ENCODE results near the gene FLVCR1.

Gene FLVCR1

DNA sequence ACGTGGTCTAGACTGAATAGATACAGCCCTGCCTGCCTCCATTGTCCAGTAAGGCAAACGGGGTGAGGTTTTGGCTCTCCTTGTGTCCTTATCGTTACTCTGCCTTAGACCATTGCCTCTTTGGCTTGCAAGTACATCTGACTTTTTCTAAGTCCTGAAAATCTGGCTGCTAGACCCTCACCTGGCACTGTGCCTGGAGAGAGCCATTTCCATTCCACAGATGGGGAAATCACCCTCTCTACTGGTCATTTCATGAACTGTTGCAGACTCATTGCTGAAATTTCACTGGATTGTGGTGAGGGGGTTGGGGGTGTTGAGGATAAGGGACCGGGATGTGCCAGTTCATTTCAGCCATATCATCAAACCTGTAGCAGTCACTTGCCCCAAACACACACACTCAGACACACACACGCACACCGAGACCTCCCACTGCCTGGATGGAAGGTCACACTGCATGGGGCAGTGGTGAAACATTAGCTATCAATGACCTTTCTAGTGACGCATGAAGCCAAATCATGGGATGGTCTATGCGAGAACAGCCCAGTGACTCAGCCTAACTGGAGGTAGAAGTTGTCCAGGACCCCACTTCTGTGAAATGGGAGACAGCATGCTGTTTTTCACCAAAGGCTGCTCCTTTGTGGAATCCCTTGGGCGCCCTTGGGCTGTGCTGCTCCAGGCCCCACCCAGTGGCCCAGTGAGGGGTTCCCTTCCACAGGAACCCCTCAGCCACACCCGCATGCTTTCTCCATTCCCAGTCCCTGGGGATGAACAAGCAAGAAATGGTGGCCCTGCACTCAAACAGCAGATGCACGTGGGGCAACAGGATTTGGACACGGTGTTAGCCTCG lies 57.4 kb downstream of the FLVCR1 start:
- DNase-seq (ENCODE audit: low read depth in 2 of 2, low spot score in 1 of 2), result no peak

GRCh38 chr1:212916481-212917133 lies 58.5 kb downstream of the FLVCR1 start:
- no peak for DNase-seq (ENCODE audit: low read depth in 2 of 2, low spot score in 1 of 2)

DNA sequence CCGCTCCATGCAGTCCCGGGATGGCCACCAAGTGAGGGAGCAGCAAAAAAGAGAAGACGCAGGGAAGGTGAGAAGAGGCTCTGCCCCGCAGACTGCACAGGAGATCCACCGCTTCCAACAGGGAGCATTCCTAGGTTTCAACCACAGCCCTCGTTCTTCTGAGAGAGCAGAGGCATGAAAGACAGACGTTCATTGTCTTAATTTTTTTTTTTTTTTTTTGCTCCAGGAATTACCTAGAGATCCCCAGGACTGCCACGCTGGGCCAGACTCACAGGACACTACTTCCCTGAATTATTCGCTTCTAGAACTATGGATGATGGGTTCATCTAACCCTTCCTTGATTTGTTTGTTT lies 59.0 kb downstream of the FLVCR1 start:
- no peak for DNase-seq (ENCODE audit: low read depth in 2 of 2, low spot score in 1 of 2)

DNA sequence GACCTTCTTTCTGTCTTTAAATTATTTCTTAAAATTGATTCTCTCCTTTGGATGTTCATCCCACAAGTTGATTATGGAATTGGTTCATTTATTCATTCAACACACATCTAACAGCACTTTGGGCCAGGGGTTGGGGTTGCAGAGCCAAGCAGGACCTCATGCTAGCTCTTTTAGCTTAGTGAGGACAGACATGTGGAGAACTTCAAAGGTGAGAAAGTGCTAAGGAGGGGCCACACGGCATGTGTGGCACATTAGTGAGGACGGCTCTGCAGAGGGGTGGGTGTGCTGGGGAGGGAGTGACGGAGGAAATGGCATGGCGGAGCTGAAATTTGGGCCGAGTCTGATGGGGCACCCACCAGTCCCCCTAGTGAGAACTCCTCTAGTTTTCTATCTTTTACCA lies 59.8 kb downstream of the FLVCR1 start:
- no peak for DNase-seq (ENCODE audit: low read depth in 2 of 2, low spot score in 1 of 2)

GRCh38 chr1:212918824-212919223 lies 60.7 kb downstream of the FLVCR1 start:
- no peak for DNase-seq (ENCODE audit: low read depth in 2 of 2, low spot score in 1 of 2)

GRCh38 chr1:212920246-212920645 lies 62.2 kb downstream of the FLVCR1 start:
- DNase-seq (ENCODE audit: low read depth in 2 of 2, low spot score in 1 of 2), result no peak

DNA sequence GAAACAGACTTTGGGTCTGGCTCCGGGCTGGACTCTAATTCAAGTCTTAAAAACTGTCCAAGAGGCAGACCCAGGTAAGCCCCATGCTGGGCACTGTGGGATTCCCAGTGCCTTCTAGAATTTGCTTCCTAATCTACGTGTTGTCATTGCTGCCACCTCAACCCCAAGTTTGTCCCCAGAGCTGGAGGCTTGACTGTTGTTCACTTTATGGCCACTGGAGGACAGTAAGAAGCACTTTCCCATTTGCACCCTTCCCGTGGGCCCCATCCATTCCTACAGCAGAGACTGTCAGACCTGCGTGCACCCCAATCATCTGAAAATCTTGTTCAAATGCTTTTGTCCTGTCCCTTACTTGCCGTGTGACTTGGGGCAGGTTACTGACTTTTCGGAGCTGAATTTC lies 62.8 kb downstream of the FLVCR1 start:
- DNase-seq (ENCODE audit: low read depth in 2 of 2, low spot score in 1 of 2), result no peak

DNA sequence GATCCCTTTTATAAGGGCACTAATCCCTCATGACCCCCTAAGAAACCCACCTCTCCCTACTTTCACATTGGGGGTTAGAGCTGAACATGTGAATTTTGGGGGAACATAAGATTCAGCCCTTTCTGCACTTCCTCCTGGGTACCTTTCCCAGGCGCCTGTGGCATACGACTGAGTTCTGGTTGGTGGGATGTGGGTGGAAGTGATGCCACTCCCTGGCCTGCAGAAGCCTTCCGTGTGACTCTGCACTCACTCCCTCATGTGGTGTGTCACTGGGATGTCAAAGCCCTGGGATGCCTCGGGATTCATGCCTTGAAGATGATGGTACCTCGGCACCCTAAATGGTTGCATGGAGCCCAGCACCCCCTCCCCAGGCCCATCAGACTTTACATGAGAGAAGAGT lies 63.9 kb downstream of the FLVCR1 start:
- DNase-seq (ENCODE audit: low read depth in 2 of 2, low spot score in 1 of 2), result no peak

- no peak for DNase-seq (ENCODE audit: low read depth in 2 of 2, low spot score in 1 of 2)
Measured at GRCh38 chr1:212926372-212926771, 68.3 kb downstream of the FLVCR1 start.

DNA sequence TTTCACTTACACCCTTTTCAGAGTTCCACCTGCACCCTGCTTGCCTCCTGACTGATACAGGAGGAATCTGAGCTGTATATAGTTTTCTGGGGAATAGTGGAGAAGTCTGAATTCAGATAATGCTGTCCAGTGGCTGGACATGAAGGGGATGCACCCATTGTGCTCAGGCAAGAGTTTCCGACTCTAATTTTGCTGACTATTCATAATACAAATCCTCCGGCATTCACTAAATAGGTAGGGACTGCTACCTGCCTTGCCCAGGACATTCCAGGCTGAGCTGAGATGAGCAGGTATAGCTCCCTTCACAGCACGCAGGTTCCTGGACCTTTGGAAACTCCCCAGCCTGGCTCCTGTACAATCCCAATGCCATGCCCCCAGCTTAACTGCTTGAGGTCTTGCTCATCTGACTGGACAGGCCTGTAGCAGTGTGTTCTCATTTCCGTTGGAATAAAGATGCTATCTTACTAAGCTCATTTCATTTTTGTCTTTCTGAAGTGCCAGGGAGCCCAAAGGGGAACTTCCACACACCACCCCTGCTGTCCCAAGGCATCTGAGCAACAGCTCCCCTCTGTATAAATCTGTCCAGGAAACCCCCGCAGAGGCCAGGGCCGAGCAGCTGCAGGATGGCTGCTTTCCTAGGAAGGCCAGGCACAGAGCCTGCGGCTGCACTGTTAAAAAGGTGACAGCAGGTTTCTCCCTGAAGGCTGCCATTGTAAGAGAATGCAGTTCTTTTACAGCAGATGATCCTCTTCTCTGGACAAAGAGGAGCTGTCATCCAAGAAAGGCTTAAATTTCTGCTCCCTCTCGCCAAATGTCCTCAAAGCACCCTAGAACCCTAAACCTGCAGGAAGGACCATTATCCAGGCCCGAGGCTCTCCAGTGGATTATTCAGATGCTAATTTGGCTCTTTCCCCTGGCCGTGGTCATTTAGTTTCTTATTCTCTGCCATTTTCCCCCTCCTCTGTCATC lies 70.5 kb downstream of the FLVCR1 start:
- no peak for DNase-seq (ENCODE audit: low read depth in 2 of 2, low spot score in 1 of 2)

DNA sequence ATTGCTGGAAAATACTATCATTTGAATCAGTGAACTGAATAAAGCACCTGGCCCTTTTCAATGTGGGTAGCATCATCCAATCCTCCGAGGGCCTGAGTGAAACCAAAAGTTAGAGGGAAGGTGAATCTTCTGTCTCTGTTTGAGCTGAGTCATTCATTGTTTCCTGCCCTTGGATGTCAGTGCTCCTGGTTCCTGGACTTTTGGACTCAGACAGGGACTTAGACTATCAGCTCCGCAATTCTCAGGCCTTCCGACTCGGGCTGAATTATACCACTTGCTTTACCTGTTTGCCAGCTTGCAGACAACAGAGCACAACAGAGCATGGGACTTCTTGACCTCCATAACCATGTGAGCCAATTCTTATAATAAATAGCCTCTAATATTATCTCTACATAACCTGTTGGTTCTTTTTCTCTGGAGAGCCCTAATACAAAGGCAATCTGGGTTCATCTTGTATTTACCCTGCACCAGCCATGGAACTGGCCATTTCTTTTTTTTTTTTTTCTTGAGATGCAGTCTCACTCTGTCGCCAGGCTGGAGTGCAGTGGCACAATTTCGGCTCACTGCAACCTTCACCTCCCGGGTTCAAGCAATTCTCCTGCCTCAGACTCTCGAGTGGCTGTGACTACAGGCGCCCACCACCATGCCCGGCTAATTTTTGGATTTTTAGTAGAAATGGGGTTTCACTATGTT lies 73.1 kb downstream of the FLVCR1 start:
- no peak for DNase-seq (ENCODE audit: low read depth in 2 of 2, low spot score in 1 of 2)

DNA sequence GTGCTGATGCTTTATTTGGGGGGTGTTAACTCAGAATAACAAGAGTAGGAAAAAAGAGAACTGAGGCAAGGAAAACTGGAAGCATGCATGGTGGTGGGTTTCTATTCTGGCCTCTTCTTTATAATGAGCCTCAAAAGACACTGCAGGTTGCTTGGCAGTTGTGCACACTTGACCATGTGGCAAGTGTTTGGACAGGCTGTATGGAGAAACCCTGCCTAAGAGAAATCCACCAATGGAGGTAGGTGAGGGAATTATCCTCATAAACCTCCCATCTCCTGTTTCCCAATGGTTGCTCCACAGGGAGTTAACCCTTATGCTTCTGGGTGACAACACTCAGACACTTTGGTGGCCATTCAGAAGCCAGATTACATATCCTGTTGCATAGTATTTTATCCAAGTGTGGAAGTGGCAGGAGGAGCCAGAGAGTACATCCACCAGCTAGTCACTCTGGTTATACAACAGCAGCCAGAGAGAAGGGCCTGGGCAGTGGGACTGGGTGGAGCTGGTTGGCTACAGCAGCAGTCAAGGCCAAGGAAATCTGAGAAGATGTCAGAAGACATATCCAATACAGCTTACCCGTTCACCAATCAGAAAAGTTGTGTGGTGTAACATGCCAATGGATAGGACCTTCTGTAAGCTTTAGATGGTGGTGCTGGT lies 75.9 kb downstream of the FLVCR1 start:
- no peak for DNase-seq (ENCODE audit: low read depth in 2 of 2, low spot score in 1 of 2)

- DNase-seq (ENCODE audit: low read depth in 2 of 2, low spot score in 1 of 2), result no peak
Measured at GRCh38 chr1:212935387-212935981, 77.4 kb downstream of the FLVCR1 start.

- no peak for DNase-seq (ENCODE audit: low read depth in 2 of 2, low spot score in 1 of 2)
Measured at GRCh38 chr1:212937034-212937433, 79.0 kb downstream of the FLVCR1 start.

DNA sequence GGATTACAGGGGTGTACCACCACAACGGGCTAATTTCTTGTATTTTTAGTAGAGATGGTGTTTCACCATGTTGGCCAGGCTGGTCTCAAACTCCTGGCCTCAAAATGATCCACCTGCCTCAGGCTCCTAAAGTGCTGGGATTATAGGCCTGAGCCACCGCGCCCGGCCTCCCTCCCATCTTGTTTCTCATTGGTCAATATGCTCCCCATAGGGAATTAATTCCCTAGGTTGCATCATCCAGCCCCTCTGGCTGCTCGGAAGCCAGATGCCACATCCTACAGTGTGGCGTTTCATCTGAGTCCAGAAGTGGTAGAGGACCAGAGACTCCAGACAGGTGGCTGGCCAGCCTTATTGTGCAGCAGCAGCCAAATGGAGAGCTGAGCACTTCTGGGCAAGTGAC lies 80.8 kb downstream of the FLVCR1 start:
- no peak for DNase-seq (ENCODE audit: low read depth in 2 of 2, low spot score in 1 of 2)

DNA sequence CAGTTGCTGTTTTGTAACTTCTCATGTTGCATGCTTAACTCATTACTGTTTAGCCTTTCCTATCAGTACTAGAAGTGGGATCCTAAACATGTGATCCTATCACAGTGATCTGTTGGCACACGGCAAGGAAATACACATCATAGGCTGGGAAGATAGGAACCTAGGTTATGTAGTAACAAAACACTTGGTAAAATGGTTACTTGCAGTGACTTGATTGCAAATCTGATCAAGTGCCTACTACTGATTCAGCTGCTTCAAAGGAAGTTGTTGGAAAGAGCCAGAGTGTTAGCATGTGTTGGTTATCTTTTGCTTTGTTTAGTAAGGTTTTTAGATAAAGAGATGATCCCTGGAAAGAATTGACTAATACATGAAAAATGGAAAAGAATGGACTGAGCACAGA lies 83.4 kb downstream of the FLVCR1 start:
- DNase-seq (ENCODE audit: low read depth in 2 of 2, low spot score in 1 of 2), result no peak

DNA sequence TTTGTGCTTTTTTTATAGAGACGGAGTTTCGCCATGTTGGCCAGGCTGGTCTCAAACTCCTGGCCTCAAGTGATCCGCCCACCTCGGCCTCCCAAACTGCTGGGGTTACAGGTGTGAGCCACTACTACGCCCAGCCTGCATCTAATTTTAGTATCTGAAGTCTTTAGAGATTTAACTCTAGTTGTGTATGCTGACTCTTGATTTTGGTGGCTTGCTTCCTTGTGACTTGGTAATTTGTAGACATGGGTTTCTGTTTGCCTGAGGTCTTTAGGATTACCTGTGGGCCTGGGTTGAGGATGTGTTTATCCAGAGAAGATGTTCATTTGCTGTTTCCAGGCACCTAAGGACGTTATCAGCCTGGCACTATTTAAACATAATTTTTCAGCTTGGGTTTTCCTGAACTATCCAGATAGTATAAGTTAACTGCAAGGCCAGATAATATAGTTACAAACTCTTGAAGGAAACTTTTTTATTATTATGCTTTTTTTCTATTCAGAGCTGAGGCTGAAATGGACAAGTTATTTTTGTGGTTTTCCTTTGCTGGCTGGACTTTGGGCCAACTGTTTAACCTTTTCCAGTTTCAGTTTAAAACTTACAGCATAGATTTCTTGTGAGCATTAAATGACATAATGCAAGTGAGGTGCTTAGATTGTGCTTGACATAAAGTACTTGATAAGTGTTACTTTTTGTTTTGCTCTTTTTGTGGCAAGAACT lies 84.8 kb downstream of the FLVCR1 start:
- no peak for DNase-seq (ENCODE audit: low read depth in 2 of 2, low spot score in 1 of 2)

DNA sequence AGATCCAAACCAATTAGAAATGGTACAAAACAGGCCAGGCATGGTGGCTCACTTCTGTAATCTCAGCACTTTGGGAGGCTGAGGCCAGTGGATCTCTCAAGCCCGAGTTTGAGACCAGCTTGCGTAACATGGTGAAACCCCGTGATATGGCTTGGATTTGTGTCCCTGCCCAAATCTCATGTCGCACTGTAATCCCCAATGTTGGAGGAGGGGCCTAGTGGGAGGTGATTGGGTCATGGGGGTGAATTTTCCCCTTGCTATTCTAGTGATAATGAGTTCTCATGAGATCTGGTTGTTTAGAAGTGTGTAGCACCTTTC lies 85.3 kb downstream of the FLVCR1 start:
- DNase-seq (ENCODE audit: low read depth in 2 of 2, low spot score in 1 of 2), result no peak

- DNase-seq (ENCODE audit: low read depth in 2 of 2, low spot score in 1 of 2), result no peak
Measured at GRCh38 chr1:212944229-212944901, 86.3 kb downstream of the FLVCR1 start.
